Neuronal stem cell (in vitro differentiated cells): ENCODE measurements around the gene TMTC4.

Source experiments
- DNase-seq: peaks from one replicate; pipeline ENCODE4 v3.0.0-alpha.2; 2013; ENCODE audit warnings: low spot score
- H2AFZ ChIP-seq: one replicate; pipeline ENCODE4 v1.6.1; 2013; ENCODE audit warnings: mild to moderate bottlenecking, low read length, inconsistent platforms
- H2AK5ac ChIP-seq: 2 replicates; pipeline ENCODE4 v1.6.1; 2013; ENCODE audit warnings: low read depth, mild to moderate bottlenecking, inconsistent platforms, low read length, moderate library complexity, mixed read lengths
- H2BK120ac ChIP-seq: 2 replicates; pipeline ENCODE4 v1.6.1; 2013; ENCODE audit warnings: low read depth, mild to moderate bottlenecking, inconsistent platforms, low read length, moderate library complexity, mixed read lengths
- H2BK12ac ChIP-seq: one replicate; pipeline ENCODE4 v1.6.1; 2013; ENCODE audit warnings: low read length, inconsistent platforms
- H2BK15ac ChIP-seq: 2 replicates; pipeline ENCODE4 v1.6.1; 2013; ENCODE audit warnings: mild to moderate bottlenecking, low read length, inconsistent platforms, mixed read lengths
- H2BK5ac ChIP-seq: one replicate; pipeline ENCODE4 v1.6.1; 2013; ENCODE audit warnings: inconsistent platforms, mild to moderate bottlenecking, low read length, moderate library complexity
- H3K14ac ChIP-seq: one replicate; pipeline ENCODE4 v1.6.1; 2013; ENCODE audit warnings: low read length, inconsistent platforms
- H3K18ac ChIP-seq: 2 replicates; pipeline ENCODE4 v1.6.1; 2013; ENCODE audit warnings: low read length, inconsistent platforms
- H3K23ac ChIP-seq: 2 replicates; pipeline ENCODE4 v1.6.1; 2013; ENCODE audit warnings: low read depth, mild to moderate bottlenecking, mixed read lengths, low read length, inconsistent platforms; ENCODE audit not compliant: poor library complexity
- H3K27ac ChIP-seq: replicated peaks from 3 replicates; pipeline ENCODE4 v1.5.1; 2013; ENCODE audit warnings: low read length, inconsistent platforms
- H3K27me3 ChIP-seq, 3 experiments: 2 replicates each; pipeline ENCODE4 v1.6.1; 2013; ENCODE audit warnings: low read length in 3 of 3, mild to moderate bottlenecking in 2 of 3, inconsistent platforms in 1 of 3, low read depth in 1 of 3, mixed read lengths in 1 of 3, moderate library complexity in 1 of 3; ENCODE audit not compliant: control insufficient read depth in 3 of 3, insufficient read depth in 3 of 3
- H3K36me3 ChIP-seq, 2 donors: replicated peaks in 1 of 2; 2 replicates each; pipeline ENCODE4 v1.6.1; 2013; ENCODE audit warnings: low read length in 2 of 2; ENCODE audit not compliant: control insufficient read depth in 2 of 2, insufficient read depth in 2 of 2
- H3K4ac ChIP-seq: 2 replicates; pipeline ENCODE4 v1.6.1; 2013; ENCODE audit warnings: inconsistent platforms, mild to moderate bottlenecking, low read length, moderate library complexity
- H3K4me1 ChIP-seq, 2 donors: 1 replicate in 1 of 2; 2 replicates in 1 of 2; pipeline ENCODE4 v1.6.1; 2013; ENCODE audit warnings: low read length in 2 of 2, low read depth in 1 of 2; ENCODE audit not compliant: control insufficient read depth in 2 of 2, insufficient read depth in 1 of 2
- H3K4me2 ChIP-seq: one replicate; pipeline ENCODE4 v1.6.1; 2013; ENCODE audit warnings: mild to moderate bottlenecking, low read length, inconsistent platforms; ENCODE audit not compliant: insufficient read depth, poor library complexity, severe bottlenecking
- H3K4me3 ChIP-seq, 2 donors: 2 replicates each; pipeline ENCODE4 v1.5.1; 2013; ENCODE audit warnings: low read length in 2 of 2, mild to moderate bottlenecking in 2 of 2, inconsistent platforms in 1 of 2, moderate library complexity in 1 of 2
- H3K79me1 ChIP-seq: one replicate; pipeline ENCODE4 v1.6.1; 2013; ENCODE audit warnings: low read depth, mild to moderate bottlenecking, inconsistent platforms, low read length, moderate library complexity
- H3K9ac ChIP-seq: one replicate; pipeline ENCODE4 v1.6.1; 2013; ENCODE audit warnings: mild to moderate bottlenecking, low read depth, low read length, inconsistent platforms; ENCODE audit not compliant: poor library complexity
- H3K9me3 ChIP-seq, 2 donors: replicated peaks in 1 of 2; 2 replicates each; pipeline versions ENCODE3 to v1.6.1; 2013; ENCODE audit warnings: low read length in 2 of 2, mild to moderate bottlenecking in 2 of 2, inconsistent platforms in 1 of 2, low read depth in 1 of 2, mixed read lengths in 1 of 2, moderate library complexity in 1 of 2; ENCODE audit not compliant: control insufficient read depth in 2 of 2, insufficient read depth in 1 of 2
- H4K8ac ChIP-seq: one replicate; pipeline ENCODE4 v1.6.1; 2013; ENCODE audit warnings: low read depth, mild to moderate bottlenecking, inconsistent platforms, low read length, moderate library complexity
- H4K91ac ChIP-seq: one replicate; pipeline ENCODE4 v1.6.1; 2013; ENCODE audit warnings: low read length, low read depth, mild to moderate bottlenecking, inconsistent platforms; ENCODE audit not compliant: poor library complexity
- WGBS, 2 donors: extraction: QIAGEN DNeasy Blood & Tissue Kit; methylation state at CpG; one replicate each; pipeline ENCODE4 v1.1.7; 2013; ENCODE audit warnings: missing lambda C conversion rate in 2 of 2, mixed read lengths in 1 of 2; ENCODE audit not compliant: insufficient read length in 2 of 2, insufficient replicate concordance in 1 of 2; ENCODE audit errors: extremely low coverage in 2 of 2; 5-methylcytosine and 5-hydroxymethylcytosine counted together

The TMTC4 gene

GRCh38 chr13:100637796-100638195 is 36.8 kb downstream of the TMTC4 start:
- Histone ChIP-seq H4K8ac (no peak overlapping the region), H3K27me3 (no peaks in the 10 kb centered on the region), H3K79me1 (no peaks in the 10 kb centered on the region), H2AK5ac (no peak overlapping the region), H4K91ac (no peak overlapping the region), H3K9me3 (no peaks in the 10 kb centered on the region), H3K14ac (no peak overlapping the region), H3K36me3 (peaks cover 31 to 94% of the 10 kb centered on the region in 2 donors), H2BK15ac (no peak overlapping the region), H3K9ac (no peak overlapping the region), H2BK5ac (no peak overlapping the region), H3K18ac (no peak overlapping the region), H3K4ac (no peak overlapping the region), H2BK12ac (no peak overlapping the region), H3K4me1 (peaks cover 0 to 3% of the 10 kb centered on the region in 2 donors), H3K4me3 (no peak overlapping the region), H2BK120ac (no peak overlapping the region), H3K23ac (no peak overlapping the region), H3K4me2 (no peak overlapping the region), H2AFZ (no peak overlapping the region), H3K27ac (no peak overlapping the region)
- no CpG with 5 or more reads among the region's 5 CpGs for whole genome bisulfite sequencing, 2 donors
- DNase-seq, result no peak

GRCh38 chr13:100637380-100637779 is 37.2 kb downstream of the TMTC4 start:
- H3K23ac ChIP-seq, result no peak overlapping the region
- no peak overlapping the region for H2BK12ac ChIP-seq
- DNase-seq, result no peak
- H2BK15ac ChIP-seq, result no peak overlapping the region
- no peak overlapping the region for H2BK120ac ChIP-seq
- no peak overlapping the region for H3K4me3 ChIP-seq
- no peaks in the 10 kb centered on the region for H3K27me3 ChIP-seq
- H3K36me3 ChIP-seq, result peaks cover 28 to 94% of the 10 kb centered on the region in 2 donors
- WGBS, 2 donors, result no CpG with 5 or more reads among the region's 16 CpGs
- H3K4me1 ChIP-seq, result peaks cover 0 to 3% of the 10 kb centered on the region in 2 donors
- H3K4me2 ChIP-seq, result no peak overlapping the region
- no peak overlapping the region for H3K27ac ChIP-seq
- no peak overlapping the region for H2AFZ ChIP-seq
- no peak overlapping the region for H3K4ac ChIP-seq
- H4K8ac ChIP-seq, result no peak overlapping the region
- no peak overlapping the region for H4K91ac ChIP-seq
- H3K9me3 ChIP-seq, result no peaks in the 10 kb centered on the region
- no peak overlapping the region for H2AK5ac ChIP-seq
- H2BK5ac ChIP-seq, result no peak overlapping the region
- no peak overlapping the region for H3K18ac ChIP-seq
- H3K9ac ChIP-seq, result no peak overlapping the region
- H3K79me1 ChIP-seq, result no peaks in the 10 kb centered on the region
- H3K14ac ChIP-seq, result no peak overlapping the region

DNA sequence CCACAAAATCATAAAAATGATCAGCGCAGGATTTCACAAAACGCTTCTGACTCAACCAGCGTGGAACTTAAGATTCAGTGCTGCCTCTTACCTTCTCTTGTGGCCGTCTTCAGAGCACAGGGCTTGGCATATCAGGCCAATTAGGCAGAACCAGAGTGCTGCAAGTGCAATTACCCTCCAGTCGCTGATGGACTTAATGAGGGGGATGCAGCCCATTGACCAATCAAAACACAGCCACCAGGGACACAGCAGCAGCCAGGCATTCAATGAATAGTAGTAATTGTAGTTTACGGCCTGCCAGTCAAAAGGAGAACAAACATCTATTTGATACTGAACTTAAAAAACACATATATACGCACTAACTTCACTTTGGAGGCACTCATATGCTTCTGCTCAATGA is 38.2 kb downstream of the TMTC4 start:
- H3K27me3 ChIP-seq, result no peaks in the 10 kb centered on the region
- H3K23ac ChIP-seq, result no peak overlapping the region
- no peak overlapping the region for H2AFZ ChIP-seq
- no peak overlapping the region for H2BK5ac ChIP-seq
- H3K18ac ChIP-seq, result no peak overlapping the region
- DNase-seq, result no peak
- WGBS, 2 donors, result no CpG with 5 or more reads among the region's 7 CpGs
- no peak overlapping the region for H2BK12ac ChIP-seq
- H3K9me3 ChIP-seq, result no peaks in the 10 kb centered on the region
- no peak overlapping the region for H3K4ac ChIP-seq
- no peak overlapping the region for H3K4me2 ChIP-seq
- no peak overlapping the region for H4K8ac ChIP-seq
- H3K14ac ChIP-seq, result no peak overlapping the region
- H2BK120ac ChIP-seq, result no peak overlapping the region
- no peak overlapping the region for H2BK15ac ChIP-seq
- H3K4me3 ChIP-seq, result no peak overlapping the region
- peaks cover 0 to 3% of the 10 kb centered on the region in 2 donors for H3K4me1 ChIP-seq
- no peak overlapping the region for H3K27ac ChIP-seq
- H3K9ac ChIP-seq, result no peak overlapping the region
- H3K36me3 ChIP-seq, result peaks cover 22 to 90% of the 10 kb centered on the region in 2 donors
- H3K79me1 ChIP-seq, result no peaks in the 10 kb centered on the region
- no peak overlapping the region for H4K91ac ChIP-seq
- H2AK5ac ChIP-seq, result no peak overlapping the region

GRCh38 chr13:100636004-100636403 is 38.6 kb downstream of the TMTC4 start:
- Histone ChIP-seq H2BK15ac (no peak overlapping the region), H3K9me3 (no peaks in the 10 kb centered on the region), H2AK5ac (no peak overlapping the region), H2BK5ac (no peak overlapping the region), H3K18ac (no peak overlapping the region), H3K4me2 (no peak overlapping the region), H3K4ac (no peak overlapping the region), H3K27me3 (no peaks in the 10 kb centered on the region), H2AFZ (no peak overlapping the region), H3K14ac (no peak overlapping the region), H3K27ac (no peak overlapping the region), H4K91ac (no peak overlapping the region), H2BK120ac (no peak overlapping the region), H3K9ac (no peak overlapping the region), H3K23ac (no peak overlapping the region), H4K8ac (no peak overlapping the region), H3K4me3 (no peak overlapping the region), H2BK12ac (no peak overlapping the region), H3K79me1 (no peaks in the 10 kb centered on the region), H3K36me3 (peaks cover 21 to 86% of the 10 kb centered on the region in 2 donors), H3K4me1 (peaks cover 1 to 3% of the 10 kb centered on the region in 2 donors)
- no peak for DNase-seq
- no CpG with 5 or more reads among the region's 7 CpGs for WGBS, 2 donors
